HG03039 (cell line): ENCODE measurements around the gene BBLN.
"Not testable (repeated sequence)": the region's sequence is repeated elsewhere in the genome, so short reads cannot be mapped to it uniquely, and the experiment has no call there.

Experiments
- ATAC-seq: cut with Tn5 transposase; IDR thresholded peaks from one replicate; pipeline ENCODE4 v1.9.1; 2021; ENCODE audit warnings: mild to moderate bottlenecking, moderate library complexity; ENCODE audit not compliant: unreplicated experiment

Gene BBLN

DNA sequence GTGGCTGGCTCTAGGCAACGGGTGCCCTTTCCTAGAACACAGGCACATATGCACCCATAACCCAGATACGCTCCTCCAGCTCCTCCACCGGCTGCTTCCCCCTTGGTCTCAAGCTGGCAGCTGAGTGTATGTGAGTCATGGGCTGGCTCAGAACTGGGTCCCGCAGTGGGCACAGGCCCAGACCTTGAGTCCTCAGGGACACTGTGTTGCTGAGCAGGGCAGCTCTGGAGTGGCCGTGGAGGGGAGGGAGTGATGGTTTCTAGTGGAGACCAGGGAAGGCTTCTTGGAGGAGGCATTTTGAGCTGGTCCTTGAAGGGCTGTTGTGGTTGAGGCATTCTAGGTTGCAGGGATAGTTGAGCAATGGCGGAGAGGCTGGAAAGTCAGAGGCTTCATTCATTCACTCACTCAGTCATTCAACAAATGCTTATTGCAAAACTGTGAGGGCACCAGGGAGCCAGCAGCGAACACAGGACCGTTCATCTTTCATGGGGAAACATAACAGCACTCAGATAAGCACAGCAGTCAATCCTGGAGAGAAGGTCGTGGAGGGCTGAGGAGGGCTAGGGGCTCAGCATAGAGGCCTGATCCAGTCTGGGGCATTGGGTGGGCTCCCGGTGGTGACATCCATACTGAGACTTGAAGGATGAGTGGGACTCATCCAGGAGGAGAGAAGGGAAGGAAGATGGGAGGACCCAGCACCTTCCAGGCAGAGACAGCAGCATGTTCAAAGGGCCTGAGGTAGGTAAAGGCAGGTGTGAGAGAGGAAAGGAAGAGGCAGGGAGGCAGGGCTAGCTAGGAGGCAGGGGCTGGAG, 2.4 kb downstream of the BBLN start:
- ATAC-seq = no peak

DNA sequence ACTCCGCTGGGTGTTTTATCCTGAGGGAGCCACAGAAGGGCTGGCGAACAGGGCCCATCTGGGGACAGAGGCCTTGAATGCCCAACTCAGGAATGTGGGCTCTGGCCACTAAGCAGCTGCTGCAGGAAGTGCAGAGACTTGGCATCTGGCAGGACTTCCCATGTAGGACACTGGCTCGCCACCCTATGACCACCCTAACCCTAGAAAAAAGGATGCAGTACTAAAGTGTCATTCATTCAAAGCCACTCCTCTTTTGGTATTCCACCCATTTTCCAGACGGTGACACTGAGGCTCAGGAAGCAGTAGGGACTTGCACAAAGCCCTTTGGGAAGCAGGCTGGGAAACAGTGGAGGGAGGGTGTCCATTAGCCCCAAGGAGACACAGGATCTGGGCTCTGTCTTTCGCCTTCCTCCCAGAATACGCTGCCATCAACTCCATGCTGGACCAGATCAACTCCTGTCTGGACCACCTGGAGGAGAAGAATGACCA, 3.0 kb downstream of the BBLN start:
- ATAC-seq = no peak

DNA sequence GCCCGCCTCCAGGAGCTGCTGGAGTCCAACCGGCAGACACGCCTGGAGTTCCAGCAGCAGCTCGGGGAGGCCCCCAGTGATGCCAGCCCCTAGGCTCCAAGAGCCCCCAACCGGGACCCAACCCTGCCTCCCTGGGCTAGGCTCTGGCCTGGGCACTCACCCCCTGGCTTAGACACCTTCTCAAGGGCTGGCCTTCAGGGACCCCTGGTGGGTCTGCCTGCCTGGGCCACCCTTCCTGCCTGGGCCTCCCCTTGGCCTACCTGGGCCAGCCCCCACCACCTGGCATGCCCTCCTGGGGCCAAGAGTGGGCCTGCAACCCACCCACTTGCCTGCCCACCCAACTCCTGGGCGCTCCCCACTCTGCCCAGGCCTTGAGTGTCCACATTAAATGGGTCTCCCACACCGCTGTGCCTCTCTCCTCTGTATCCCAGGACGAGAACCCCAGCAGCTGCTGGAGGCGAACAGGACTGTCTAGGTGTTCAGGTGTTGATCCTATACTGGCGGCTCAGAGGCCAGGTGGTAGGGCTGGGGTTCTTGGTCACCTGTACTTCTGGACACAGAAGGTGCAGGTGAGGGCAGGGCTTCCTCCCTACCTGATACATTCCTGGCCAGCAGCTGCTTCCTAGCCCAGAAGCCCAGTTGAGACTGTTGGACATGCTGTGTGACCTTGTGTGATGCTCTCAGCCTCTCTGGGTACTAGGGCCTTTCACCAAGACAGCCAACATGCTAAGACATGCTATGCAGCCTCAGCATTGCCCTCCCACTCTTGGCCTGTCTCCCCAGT, 3.6 kb downstream of the BBLN start:
- no peak for ATAC-seq

DNA sequence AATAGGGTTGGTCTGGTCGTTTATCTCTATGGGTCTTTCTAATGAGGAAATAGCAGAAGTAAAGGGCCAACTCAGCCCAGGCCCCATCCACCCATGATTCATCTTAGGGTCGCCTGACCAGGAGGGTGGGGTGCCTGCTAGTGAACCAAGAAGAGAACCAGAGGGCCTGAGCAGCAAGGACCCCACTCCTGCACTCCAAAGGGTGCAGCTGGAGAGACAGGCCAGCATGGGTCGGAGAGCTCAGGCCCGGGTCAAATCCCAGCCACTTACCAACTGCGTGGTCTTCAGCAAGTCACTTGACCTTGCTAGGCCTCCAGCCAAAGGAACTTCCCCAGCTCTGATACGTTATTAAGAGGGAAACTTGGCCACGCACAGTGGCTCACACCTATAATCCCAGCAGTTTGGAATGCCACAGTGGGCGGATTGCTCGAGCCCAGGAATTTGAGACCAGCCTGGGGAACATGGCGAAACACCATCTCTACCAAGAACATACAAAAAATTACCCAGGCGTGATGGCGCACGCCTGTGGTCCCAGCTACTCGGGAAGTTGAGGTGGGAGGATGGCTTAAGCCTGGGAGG, 4.3 kb downstream of the BBLN start:
- ATAC-seq = no peak

DNA sequence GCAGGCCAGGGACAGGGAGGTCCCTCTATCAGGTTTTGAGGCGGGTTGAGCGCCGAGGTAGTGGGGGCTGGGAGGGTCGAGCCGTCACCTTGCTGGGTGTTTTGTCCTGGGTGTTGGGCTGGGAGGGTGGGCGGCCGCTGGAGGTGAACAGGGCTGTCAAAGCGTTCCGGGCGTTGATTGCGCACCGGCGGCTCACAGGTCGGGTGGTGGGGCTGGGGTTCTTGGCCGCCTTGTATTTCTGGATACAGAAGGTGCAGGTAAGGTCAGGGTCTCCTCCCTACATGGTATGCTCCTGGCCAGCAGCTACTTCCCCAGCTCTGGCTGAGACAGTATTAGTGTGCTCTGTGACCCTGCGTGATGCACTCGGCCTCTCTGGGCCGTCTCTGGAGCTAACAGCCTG, 6.1 kb downstream of the BBLN start:
- no peak for ATAC-seq

DNA sequence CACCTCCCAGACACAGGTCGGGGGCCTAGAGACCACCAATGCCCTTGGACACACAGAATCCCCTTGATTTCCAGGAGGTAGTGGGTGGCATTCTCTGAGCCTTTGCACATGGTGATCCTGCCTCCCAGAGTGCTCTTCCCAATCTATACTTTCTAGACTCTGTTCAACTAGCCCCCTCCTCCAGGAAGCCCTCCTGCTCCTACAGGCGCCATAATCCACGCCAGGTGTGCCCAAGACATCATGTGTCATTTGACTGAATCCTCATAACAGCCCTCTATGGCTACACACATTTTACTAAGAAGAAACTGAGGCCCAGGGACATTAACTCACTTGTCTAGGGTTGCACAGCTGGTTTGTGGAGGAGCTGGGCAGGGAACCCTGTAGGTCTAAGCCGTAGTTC, 7.1 kb downstream of the BBLN start:
- no peak for ATAC-seq

DNA sequence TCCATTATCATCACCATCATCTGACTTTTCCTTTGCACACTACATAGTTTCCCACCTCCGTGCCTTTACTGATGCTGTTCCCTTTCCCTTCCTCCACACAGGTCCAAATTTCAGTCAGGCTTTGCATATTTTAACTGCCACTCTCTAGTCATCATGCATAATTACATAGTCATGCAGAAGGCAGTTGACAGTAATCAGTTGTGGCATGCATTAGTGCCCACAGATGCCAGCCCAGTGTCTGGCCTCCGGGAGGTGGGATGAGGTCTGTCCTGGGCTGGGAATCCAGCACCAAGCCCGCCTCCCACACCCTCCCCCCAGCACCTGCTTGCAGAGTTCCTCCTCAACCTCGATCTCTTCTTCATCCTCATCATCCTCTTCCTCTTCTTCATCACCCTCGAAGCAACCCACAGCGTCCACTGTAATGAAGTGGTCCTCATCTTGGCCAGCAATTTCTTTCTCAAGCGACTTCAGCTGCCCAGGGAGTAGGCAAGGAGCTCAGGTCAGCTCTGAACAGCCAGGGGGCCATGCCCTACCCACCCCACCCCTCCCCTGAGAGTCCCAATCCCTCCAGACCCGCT, 8.8 kb downstream of the BBLN start:
- ATAC-seq = no peak

DNA sequence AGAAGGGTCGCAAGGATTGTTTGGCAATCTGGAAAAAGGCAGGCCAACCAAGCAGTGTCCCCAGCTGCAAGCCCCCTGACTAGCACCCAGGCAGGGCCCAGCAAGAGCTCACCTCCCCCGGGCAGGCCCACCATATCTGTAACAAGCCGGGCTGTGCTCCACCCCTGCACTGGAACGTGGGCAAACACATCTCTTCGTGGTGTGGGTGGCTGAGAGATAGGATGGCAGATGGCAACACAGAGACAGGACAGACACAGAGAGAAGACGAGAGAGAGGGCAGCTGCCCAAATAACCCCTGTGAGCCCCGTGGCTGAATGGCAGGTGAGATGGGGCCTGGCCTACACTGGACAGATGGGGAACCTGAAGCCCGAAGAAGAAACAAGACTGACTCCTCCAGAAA, 9.4 kb downstream of the BBLN start:
- no peak for ATAC-seq

DNA sequence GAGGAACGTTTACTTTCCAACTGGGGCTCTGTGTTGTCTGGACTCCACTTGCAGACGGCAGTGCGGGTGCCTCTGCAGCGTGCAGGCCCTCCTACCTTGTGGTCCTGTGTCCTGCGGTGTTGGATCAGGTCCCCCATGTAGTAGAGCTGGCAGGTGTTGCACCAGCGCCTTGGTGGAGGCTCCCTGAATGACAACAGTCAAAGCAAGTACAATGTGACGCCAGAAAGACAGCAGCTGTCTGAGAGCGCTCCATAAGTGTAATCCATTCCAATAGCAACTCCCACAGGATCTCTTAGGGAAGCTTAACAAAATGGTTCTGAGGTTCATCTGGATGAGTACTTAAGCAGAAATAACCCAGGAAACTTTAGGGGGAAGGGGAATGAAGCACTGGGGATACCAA, 9.9 kb downstream of the BBLN start:
- no peak for ATAC-seq

DNA sequence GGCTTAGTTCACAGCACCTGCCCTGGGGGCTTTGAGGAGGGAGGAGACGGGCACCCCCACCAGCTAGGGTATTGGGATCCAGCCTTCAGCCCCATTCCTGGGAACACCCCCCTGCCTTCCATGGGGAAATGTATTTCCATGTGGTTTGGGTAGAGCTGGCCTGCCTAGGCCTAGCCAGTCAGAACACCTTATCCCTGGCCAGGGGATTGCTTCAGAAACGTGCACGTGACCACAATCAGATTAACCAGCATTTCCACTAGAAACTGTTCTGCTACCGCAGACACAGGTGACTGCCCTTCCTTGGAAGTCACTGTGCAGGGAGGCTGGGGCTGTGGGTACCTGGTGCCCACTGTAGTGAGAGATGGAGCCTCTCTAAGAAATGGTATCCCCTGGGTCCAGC, 14.0 kb downstream of the BBLN start:
- ATAC-seq = no peak

DNA sequence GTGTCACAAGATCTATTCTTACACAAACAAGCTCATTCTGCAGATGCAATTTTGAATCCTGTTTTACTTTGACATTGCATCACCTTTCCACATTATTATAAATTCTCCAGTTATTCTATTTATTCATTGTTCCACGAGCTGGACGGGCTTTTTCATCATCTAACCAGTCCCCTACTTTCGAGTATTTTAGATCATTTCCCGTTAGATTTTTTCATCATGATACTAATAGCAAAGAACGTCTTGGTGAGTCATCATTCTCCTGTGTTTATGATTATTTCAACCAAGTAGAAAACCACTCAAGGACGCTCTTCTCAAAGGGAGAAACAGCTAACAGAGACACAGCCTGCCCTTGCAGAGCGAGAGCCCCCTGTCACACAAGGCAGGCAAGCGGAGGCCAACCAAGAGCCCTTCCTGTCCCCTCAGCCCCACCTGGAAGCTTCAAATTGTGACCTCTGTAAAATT, 15.1 kb downstream of the BBLN start:
- no peak for ATAC-seq

DNA sequence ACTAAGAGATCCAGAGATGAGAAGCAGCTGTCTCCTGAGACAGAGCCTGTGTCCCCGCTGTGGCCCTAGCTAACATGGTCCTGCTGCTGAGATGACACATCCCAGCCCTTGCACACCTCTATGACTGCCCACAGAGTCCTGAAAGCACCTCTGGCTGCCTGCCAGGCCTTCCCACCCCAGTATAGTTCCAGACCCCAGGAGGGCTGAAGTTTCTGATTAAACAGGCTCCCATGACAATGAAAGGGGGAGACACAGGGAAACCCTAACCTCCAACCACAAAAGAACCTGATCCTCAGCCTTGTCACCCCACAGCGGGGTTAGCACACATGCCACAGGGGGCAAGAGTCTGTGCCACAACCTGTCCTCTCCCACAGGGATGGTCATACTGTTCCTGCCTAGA, 15.7 kb downstream of the BBLN start:
- ATAC-seq = no peak

DNA sequence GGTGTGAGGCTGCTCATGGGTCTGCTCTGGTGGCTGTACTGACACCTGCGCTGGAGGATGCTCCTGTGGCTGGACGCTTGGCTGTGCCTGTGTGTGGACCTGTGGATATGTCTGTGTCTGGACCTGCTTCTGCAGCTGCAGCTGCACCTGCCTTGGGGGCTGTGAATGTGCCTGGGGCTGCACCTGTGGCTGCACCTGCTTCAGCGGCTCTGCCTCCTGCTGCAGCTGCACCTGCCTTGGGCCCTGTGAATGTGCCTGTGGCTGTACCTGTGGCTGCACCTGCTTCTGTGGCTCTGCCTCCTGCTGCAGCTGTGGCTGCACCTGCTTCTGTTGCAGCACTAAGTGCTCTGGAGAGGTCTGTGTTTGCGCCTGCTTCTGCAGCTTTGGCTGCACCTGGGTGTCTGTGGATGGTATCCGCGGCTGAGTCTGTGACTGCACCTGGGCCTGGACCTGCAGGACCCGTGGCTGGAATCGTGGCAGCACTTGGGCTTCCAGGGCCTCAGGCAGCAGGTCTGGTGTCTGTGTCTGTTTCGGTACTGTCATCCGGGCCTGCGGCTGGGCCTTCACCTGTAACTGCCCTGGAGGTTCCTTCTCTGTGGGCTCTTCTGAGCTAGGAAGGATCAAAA, 18.9 kb downstream of the BBLN start:
- ATAC-seq = no peak

DNA sequence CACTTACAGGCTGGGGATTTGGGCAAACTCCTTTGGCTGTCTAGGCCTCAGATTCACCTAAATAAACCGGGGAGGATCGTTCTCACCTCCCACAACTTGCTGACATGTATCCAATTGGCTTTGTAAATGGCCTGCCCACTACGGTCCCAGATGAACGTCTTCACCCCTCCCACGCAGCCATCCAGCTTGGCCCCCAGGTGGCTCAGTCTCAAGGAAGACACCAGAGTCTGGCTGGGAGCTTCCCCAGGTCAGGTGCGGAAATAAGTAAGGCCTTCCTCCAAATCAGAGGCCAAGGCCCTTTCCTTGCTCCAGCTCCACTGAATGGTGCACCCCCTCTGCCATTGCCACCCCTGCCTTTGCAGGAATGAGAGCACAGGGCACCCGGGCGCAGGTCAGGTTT, 19.9 kb downstream of the BBLN start:
- ATAC-seq = no peak

DNA sequence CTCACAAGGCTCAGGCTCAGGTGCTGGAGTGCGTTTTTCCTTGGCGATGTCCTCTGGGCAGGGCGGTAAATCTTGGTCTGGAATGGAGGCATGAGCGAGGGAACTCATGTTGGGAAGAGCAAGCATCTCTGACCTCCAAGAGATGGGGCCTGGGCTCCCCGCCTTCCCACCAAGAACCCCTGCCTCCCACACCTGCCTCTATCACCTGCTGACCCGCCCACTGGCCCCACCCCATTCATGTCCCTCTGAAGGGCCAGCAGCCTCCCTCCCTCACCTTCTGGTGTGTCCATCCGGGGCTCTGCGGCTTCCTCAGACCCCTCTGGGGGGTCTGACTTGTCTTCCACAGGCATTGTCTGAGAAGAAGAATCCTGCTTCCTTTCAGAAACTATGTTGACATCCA, 20.4 kb downstream of the BBLN start:
- no peak for ATAC-seq

DNA sequence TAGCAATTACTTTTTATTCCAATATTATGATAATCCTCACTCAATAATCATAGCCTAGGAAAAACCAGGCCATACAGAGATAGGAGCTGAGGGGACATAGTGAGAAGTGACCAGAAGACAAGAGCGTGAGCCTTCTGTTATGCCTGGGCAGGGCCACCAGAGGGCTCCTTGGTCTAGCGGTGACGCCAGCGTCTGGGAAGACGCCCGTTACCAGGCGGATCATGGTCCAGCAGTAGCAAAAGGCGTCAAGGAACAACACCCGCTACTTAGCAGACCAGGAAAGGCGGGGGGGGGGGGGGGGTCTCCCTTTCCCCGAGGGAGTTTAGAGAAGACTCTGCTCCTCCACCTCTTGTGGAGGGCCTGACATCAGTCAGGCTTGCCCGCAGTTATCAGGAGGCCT, 21.4 kb downstream of the BBLN start:
- not testable (repeated sequence) for ATAC-seq

DNA sequence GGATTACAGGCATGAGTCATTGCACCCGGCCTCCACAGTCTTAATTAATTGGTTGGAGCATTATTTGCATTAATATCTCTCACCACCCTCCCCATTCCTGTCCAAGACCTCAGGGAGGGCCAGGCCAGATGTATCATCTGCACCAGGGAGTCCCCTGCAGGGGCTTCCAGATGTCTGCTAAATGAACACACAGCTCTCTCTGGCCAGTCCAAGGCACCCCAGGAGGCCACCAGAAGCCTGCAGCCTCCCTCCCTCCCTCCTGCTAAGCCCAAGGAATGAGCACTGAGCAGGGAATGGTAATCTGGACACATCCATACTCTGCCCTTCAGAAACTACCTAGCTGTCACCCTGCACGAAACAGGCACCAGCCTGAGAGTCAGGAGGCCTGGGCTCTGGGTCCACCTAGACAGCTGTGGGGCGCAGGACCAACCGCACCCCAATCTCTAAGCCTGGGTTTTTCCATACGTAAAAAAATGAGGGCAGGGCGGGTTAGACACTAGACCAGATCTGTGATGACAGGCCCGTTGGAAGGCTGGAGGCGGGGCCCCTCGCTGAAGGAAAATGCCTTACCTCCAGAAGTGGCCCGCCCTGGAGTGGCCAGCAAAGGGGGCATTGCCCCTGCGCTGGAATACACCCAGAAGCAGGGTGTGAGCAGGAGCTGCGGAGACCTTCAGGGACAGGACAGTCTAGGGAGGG, 23.0 kb downstream of the BBLN start:
- ATAC-seq = no peak

DNA sequence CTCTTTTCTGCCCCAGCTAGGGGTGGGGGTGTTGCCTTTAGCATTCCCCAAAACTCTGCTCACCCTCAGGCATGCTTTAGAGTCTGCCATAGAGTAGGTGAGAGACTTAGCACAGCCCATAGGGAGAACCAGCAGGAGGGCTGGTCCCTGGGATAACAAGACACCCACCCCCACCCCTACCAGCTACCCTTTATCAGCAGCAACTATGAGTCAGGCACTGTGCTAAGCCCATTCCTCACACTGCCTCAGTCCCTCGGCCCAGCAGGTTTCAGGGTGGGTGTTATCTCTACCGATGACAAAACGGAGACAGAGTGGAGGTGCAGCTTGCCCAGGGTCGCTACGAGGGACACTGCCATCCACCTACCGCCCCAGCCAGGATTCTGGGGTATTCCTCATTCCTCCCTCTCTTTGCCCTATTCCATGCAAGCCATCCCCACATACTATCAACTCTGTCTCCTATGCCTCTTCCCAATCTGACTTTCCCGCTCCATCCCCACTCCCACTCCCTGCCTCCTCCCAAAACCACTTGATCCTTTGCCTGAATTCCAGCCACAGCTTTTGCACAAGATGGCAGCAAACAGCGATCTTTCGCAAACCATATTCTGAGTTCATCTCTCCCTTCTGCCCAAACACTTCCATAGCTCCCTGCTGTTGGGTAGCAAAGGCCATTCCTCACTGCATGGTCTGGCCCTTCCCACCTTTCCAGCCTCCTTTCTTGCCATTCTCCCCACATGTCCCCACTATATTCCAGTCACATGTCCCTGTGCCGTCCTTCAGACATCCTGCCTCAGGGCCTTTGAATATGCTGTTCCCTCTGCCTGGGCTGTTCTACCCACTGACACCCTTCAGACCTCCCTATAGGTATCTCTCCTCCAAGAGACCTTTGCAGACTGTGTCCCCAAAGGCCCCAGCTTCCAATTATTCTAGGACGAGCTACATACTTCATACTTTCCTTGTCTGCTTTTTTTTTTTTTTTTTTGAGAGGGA, 26.2 kb downstream of the BBLN start:
- ATAC-seq = no peak

DNA sequence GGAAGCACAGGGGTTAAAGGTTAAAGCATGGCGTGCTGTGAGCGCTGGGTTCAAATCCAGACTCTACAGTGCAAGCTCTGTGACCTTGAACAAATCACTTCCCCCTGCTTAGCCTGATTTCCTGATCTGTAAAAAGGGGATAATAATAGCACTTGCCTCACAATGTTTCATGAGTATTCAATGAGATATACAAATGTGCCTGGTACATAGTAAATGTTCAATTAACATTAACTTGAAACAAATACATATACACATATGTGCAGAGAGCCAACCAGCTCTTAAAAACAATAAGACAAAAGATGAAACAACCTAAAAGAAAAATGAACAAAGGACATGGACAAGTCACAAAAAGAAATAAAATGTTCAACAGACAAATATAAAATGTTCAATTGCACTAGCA, 27.3 kb downstream of the BBLN start:
- ATAC-seq = no peak
